Measurements from ENCODE around the gene RRP36.
A peak's percentile ranks its signal among the peaks of the same experiment; 100 is the strongest.
"Not testable (repeated sequence)": the region's sequence is repeated elsewhere in the genome, so short reads cannot be mapped to it uniquely, and the experiment has no call there.

The RRP36 gene

DNA sequence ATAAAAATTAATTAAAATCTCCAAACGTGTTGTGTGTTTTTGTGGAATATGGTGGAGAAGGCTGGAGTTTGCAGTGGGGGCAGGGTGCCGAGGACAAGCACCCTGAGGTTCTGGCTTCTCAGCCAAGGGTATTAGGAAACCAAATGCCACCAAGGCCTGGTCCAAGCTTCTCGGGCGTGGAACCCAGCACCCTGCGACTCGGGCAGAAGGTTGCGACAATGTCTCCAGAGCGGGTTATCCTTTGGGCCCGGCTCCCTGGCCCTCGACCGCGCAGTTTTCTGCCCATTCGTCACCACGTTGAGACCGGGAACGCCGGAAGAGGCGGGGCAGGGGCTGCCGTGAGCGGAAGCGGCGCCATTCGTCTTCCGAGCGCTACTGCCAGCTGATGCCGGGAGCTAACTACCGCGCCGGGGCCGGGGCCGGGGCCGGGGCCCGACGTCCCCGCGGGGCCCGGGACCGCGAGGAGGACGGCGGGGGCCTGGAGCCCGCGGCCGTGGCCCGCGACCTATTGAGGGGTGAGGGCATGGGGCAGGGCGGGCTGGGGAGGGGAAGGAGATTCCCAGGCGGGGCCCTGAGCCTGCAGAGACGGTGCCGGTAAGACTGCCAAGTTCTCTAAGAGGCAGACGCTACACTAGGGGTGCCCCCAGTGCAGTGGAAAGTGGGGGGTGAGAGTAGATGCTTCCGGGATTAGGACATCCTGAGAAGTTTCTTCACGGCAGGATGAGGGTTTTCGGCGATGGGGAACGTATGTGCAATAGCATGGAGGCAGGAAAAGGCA lies at the start of gene RRP36:
RRP36 (plus strand) TSS at position 354 of the 778 bp plus-strand sequence; CDS start at position 386, 32 bp downstream.
- DNase-seq: peak; percentile 51

GRCh38 chr6:42971746-42972327 lies 49.6 kb upstream of the RRP36 start:
- DNase-seq: no peak

DNA sequence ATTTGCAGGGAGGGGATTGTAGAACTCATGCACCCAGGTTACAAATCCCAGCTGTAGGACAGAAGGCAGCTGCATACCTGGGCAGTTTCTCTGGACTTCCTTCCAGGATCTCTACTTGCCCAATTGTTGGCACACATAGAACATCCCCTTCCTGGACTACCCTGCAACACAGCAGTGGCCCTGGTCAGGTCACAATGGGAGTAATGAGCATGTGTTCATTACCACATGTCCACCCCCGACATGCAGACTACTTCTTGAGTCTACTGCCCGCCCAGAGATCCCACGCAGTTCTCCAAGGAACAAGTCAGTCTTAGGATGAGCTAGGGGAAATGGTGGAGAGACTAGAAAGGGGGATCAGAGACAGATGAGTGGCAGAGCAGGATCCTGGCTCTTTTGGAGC lies 47.5 kb upstream of the RRP36 start:
- no peak for DNase-seq

GRCh38 chr6:42974919-42975505 lies 46.4 kb upstream of the RRP36 start:
- no peak for DNase-seq

GRCh38 chr6:42978487-42978838 lies 43.0 kb upstream of the RRP36 start:
- DNase-seq: no peak

GRCh38 chr6:42978839-42979522 lies 42.4 kb upstream of the RRP36 start, which contains the start of gene PEX6:
Gene PEX6 (minus strand): TSS chr6:42979181. CDS start chr6:42979150, 31 bp downstream.
- peak; percentile 83 for DNase-seq

- no peak for DNase-seq
Observed at GRCh38 chr6:42979523-42980177, 41.8 kb upstream of the RRP36 start.

DNA sequence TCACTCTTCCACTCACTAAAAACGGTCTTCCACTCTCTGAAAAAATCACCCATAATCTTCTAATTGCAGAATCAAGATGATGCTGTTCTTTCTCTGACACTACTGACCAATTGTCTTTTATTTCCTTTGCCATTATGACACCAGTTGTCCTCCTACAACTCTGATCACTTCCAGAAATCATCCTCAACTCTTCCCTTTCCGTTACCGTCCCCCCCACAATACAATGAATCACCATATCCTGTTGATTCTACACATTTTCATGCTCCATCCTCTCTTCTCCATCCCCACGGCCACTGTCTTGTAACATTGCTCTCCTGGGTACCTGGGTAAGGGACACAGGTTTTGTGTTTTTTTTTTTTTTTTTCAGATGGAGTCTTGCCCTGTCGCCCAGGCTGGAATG lies 39.6 kb upstream of the RRP36 start:
- no peak for DNase-seq

GRCh38 chr6:42984001-42984923 lies 37.2 kb upstream of the RRP36 start, which contains the start of gene PPP2R5D:
Gene PPP2R5D (plus strand): TSS chr6:42984570. CDS start chr6:42984678, 108 bp downstream.
- DNase-seq: peak; percentile 95

- no peak for DNase-seq
Observed at GRCh38 chr6:42984924-42985475, 36.4 kb upstream of the RRP36 start.

- no peak for DNase-seq
Observed at GRCh38 chr6:42987533-42988451, 33.6 kb upstream of the RRP36 start.

- DNase-seq: no peak
Observed at GRCh38 chr6:42988486-42989020, 32.9 kb upstream of the RRP36 start.

GRCh38 chr6:42989923-42990322 lies 31.5 kb upstream of the RRP36 start:
- no peak for DNase-seq

DNA sequence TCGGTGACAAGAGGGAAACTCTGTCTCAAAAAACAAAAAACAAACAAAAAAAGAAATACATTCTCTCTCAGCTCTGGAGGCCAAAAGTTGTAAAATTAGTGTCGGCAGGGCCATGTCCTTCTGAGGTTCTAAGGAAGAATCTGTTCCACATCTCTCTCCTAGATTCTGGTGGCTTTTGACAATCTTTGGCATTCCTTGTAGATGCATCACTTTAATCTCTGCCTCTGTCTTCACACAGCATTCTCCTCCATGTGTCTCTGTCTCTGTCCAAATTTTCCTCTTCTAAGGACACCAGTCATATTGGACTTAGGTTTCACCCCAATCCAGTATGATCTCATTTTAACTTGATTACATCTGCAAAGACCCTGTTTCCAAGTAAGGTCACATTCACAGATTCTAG lies 28.0 kb upstream of the RRP36 start:
- DNase-seq: no peak

GRCh38 chr6:42996513-42996912 lies 24.9 kb upstream of the RRP36 start:
- no peak for DNase-seq

DNA sequence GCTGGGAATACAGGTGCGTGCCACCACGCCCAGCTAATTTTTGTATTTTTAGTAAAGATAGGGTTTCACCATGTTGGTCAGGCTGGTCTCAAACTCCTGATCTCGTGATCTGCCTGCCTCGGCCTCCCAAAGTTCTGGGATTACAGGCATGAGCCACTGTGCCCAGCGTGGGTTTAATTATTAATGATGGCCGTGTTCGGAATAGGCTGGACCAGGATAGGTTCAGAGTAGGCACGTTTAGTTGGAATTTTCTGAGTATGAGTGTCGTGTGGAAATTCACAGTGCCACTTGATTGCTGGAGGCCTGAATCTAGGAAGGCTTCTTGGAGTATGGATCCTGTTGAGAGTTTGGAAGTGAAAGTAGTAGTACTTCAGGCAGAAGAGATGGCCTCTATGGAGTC lies 23.2 kb upstream of the RRP36 start:
- DNase-seq: not testable (repeated sequence)

GRCh38 chr6:43001843-43002242 lies 19.6 kb upstream of the RRP36 start:
- DNase-seq: no peak

DNA sequence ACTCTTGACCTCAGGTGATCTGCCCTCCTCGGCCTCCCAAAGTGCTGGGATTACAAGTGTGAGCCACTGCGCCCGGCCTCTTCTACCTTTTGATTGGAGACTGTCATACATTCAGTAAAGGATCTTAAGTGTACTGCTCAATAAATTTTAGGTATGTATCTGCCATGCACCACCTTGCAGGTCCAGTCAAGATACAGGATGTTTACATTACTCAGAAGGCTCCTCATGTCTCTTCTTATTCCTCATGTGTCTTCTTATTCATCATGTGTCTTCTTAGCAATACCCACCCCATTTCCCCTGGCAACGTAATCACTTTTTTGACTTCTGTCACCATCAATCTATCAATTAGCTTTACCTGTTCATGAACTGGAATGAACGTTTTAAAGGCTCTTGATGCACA lies 15.6 kb upstream of the RRP36 start:
- DNase-seq: no peak

DNA sequence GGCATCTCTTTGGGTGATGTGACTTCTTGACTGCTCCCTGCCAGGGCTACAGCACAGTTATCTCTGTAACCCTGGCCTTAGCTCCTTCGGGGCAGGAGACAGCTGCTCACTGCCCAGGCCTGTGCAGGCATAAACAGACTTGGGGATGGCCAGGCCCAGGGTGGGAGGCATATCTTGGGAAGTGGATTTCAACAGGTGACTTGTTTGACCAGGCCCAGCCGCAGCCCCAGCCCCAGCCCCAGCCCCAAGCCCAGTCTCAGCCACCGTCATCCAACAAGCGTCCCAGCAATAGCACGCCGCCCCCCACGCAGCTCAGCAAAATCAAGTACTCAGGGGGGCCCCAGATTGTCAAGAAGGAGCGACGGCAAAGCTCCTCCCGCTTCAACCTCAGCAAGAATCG lies 15.2 kb upstream of the RRP36 start:
- DNase-seq: no peak

DNA sequence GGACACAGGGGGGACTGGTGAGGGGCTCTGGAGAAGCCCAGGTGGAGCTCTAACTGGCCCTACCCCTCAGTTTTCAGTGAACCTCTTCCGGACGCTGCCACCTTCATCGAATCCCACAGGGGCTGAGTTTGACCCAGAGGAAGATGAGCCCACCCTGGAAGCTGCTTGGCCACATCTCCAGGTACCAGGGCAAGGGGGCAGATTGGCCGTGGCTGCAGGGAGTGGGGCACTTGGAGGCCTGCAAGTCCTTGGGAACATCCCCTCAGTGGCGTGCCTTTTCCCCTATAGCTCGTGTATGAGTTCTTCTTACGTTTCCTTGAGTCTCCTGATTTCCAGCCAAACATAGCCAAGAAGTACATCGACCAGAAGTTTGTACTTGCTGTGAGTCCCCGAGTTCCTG lies 14.3 kb upstream of the RRP36 start:
- no peak for DNase-seq
